Small intestine (tissue), 7 donors: Measurements from ENCODE around the gene PLCH2. TPM values are rescaled to one million over a fixed set of nuclear protein-coding genes. Genes with fewer than 3 reads are reported as not detected.
A peak's percentile ranks its signal among the peaks of the same experiment; 100 is the strongest.

ENCODE experiments used
- DNase-seq, 2 donors: peaks; one replicate each; pipeline versions ENCODE4 v3.0.0 to v3.0.0-alpha.2; 2013
- FAIRE-seq: peaks from 2 replicates; lab custom pipeline; 2012; peaks lifted over from hg19 to GRCh38; lab: Jason Lieb, UNC
- H3K27ac ChIP-seq, 3 donors: one replicate each; pipeline ENCODE4 v1.5.1; 2013; ENCODE audit warnings: low read length in 2 of 3, mild to moderate bottlenecking in 2 of 3, control low read depth in 1 of 3, inconsistent platforms in 1 of 3, low read depth in 1 of 3, moderate library complexity in 1 of 3
- H3K27me3 ChIP-seq, 3 donors: one replicate each; pipeline ENCODE4 v1.6.1; 2013; ENCODE audit warnings: low read length in 3 of 3, inconsistent platforms in 1 of 3; ENCODE audit not compliant: control insufficient read depth in 3 of 3, insufficient read depth in 3 of 3
- H3K36me3 ChIP-seq, 3 donors: one replicate each; pipeline ENCODE4 v1.6.1; 2013; ENCODE audit warnings: low read length in 3 of 3, inconsistent platforms in 1 of 3, low read depth in 1 of 3, mild to moderate bottlenecking in 1 of 3, moderate library complexity in 1 of 3; ENCODE audit not compliant: control insufficient read depth in 3 of 3, insufficient read depth in 2 of 3
- H3K4me1 ChIP-seq, 3 donors: one replicate each; pipeline ENCODE4 v1.6.1; 2013; ENCODE audit warnings: low read length in 2 of 3, inconsistent platforms in 1 of 3, low read depth in 1 of 3, mild to moderate bottlenecking in 1 of 3, moderate library complexity in 1 of 3; ENCODE audit not compliant: control insufficient read depth in 3 of 3, insufficient read depth in 2 of 3
- H3K4me3 ChIP-seq, 3 donors: one replicate each; pipeline ENCODE4 v1.5.1; 2013; ENCODE audit warnings: low read length in 3 of 3, control low read depth in 1 of 3, inconsistent platforms in 1 of 3, low read depth in 1 of 3, mild to moderate bottlenecking in 1 of 3, moderate library complexity in 1 of 3
- H3K9me3 ChIP-seq, 2 donors: one replicate each; pipeline ENCODE4 v1.6.1; 2013; ENCODE audit warnings: low read depth in 1 of 2, low read length in 1 of 2; ENCODE audit not compliant: control insufficient read depth in 2 of 2, insufficient read depth in 1 of 2
- WGBS, 3 donors: extraction: QIAGEN DNeasy Blood & Tissue Kit; methylation state at CpG; one replicate each; pipeline ENCODE4 v1.1.7; 2013; 5-methylcytosine and 5-hydroxymethylcytosine counted together
- polyA plus RNA-seq, 4 donors: library from polyadenylated mRNA; stranded (reverse) in 3 of 4; unstranded in 1 of 4; fragments of 200-250 nt in 3 of 4; fragments of 120-200 nt in 1 of 4; gene quantifications; one replicate each; pipeline versions ENCODE4 v1.2.1 to v1.2.3, GENCODE V29; 2013
- donor health status: healthy with polysubstance abuse.
- donor health status: control.
- donor health status: control.
- donor health status: Bipolar disorder and iron deficiency.
- donor health status: healthy.

The PLCH2 gene
- polyA plus RNA-seq, 4 donors, result 0.22 to 7.1 (median 1.1) TPM

DNA sequence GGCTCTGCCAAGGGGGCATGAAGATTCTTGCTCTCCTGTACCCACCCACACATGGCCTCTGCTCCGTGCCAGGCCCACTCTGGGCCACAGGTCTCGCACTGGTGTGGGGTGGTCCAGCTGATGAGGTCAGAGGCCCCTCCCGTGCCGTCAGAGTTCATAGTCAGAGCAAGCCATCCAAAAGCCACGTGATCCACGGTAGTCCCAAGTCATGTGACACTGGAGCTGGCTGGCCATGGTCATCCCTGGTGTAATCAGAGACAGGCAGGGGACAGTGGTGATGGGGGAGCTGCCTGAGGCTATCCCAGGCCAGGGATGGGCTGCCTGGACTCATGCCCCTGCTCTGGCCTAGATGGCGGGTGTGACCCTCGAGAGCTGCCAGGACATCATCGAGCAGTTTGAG lies 10.5 kb downstream of the PLCH2 start:
- FAIRE-seq, result no peak
- no peaks in the 10 kb centered on the region for H3K27me3 ChIP-seq
- H3K27ac ChIP-seq, result no peak overlapping the region
- peaks cover 0 to 21% (median 0%) of the 10 kb centered on the region in 3 donors for H3K4me1 ChIP-seq
- no peak overlapping the region for H3K4me3 ChIP-seq
- peaks cover 0 to 19% of the 10 kb centered on the region in 2 donors for H3K9me3 ChIP-seq
- H3K36me3 ChIP-seq, result peaks cover 0 to 9% (median 0%) of the 10 kb centered on the region in 3 donors
- 78 to 85% (median 80%) methylated on average over 9 of the region's 9 CpGs for WGBS, 3 donors
- no peak for DNase-seq

DNA sequence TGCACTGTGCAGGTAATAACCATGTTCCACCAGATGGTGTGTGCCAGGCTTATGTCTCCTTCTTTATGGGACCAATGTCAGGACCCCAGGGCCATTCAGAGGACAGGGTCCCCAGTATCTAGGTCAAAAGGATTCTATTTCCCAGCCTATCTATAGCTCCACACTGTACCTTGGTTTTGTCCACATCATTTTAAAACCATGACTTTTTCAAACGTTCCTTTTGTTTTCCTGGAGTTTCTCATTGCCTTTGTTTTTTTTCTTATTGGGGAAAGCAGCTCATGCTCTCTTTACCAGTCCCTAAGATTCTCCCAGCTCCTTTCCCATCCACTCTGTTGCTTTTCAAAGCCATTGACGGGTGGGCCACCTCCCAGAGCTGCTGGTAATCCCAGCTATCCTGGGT lies 12.6 kb downstream of the PLCH2 start:
- Histone ChIP-seq H3K9me3 (peaks cover 0 to 19% of the 10 kb centered on the region in 2 donors), H3K27me3 (no peaks in the 10 kb centered on the region), H3K4me3 (no peak overlapping the region), H3K4me1 (peaks cover 0 to 11% (median 0%) of the 10 kb centered on the region in 3 donors), H3K36me3 (peaks cover 0 to 13% (median 0%) of the 10 kb centered on the region in 3 donors), H3K27ac (no peak overlapping the region)
- DNase-seq, result no peak
- no peak for FAIRE-seq
- 83 to 93% (median 85%) methylated on average over 2 of the region's 2 CpGs for WGBS, 3 donors

DNA sequence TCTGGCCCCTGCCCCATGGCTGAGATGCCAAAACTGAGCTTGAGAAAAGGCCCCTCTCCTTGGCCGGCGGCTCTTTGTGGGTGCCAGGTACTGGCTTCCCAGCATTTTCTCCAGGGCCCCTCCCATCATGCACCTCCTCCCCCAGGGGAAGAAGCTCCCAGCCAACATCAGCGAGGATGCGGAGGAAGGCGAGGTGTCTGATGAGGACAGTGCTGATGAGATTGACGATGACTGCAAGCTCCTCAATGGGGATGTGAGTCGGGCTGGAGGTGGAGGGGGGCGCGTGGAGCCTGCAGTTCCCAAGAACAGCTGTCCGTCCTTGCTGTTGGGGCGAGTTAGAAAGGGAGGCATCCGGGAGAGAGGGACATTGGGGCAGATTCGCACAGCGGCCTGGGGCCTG lies 13.5 kb downstream of the PLCH2 start:
- FAIRE-seq (no peak), DNase-seq (no peak)
- 89 to 96% (median 93%) methylated on average over 14 of the region's 14 CpGs for whole genome bisulfite sequencing, 3 donors
- Histone ChIP-seq H3K4me1 (peaks cover 0 to 17% (median 0%) of the 10 kb centered on the region in 3 donors), H3K9me3 (peaks cover 0 to 19% of the 10 kb centered on the region in 2 donors), H3K27ac (no peak overlapping the region), H3K36me3 (peaks cover 0 to 13% (median 0%) of the 10 kb centered on the region in 3 donors), H3K4me3 (no peak overlapping the region), H3K27me3 (no peaks in the 10 kb centered on the region)

DNA sequence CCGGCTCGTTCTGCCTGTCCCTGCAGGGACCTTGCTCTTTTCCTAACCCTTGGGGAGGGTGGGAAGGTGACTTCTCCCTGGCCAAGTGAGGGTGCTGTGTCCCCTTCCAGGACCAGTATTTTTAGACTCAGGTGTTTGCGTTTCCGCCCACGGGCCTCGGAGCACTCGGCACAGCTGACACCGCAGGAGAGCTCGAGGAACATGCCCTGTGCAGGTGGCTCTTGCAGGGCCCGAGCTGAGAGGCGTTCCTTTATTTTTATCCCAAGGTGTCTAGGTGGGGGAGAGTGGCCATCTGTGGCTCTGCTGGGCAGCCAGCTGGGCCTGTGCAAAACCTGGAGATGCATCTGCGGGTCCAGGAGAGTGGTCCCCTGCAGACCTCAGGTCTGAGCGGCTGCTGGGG lies 16.0 kb downstream of the PLCH2 start:
- WGBS, 3 donors, result 45 to 65% (median 59%) methylated on average over 13 of the region's 13 CpGs
- Histone ChIP-seq H3K36me3 (peaks cover 0 to 10% (median 0%) of the 10 kb centered on the region in 3 donors), H3K9me3 (peaks cover 0 to 19% of the 10 kb centered on the region in 2 donors), H3K4me3 (no peak overlapping the region), H3K27me3 (no peaks in the 10 kb centered on the region), H3K27ac (no peak overlapping the region), H3K4me1 (peaks cover 0 to 9% (median 0%) of the 10 kb centered on the region in 3 donors)
- no peak for FAIRE-seq
- DNase-seq, result no peak

DNA sequence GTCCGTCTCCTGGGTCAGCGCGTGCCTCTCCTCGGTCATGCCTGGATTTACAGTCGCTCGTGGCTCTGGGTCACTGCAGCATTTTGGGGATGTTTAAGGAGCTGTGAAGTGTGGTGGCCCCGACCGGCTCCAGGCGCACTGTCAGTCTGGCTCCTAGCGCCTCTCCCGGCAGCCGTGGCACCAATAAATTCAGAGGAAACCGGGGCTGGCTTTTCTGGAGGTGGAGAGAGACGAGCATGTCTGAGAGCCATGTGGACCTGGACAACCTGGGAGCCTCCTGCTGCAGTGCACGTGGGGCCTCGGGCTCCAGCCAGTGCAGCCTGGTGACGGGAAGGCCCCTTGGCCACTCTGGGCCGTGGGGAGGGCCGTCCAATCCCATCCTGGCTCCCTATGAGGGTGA lies 17.1 kb downstream of the PLCH2 start:
- H3K36me3 ChIP-seq, result peaks cover 0 to 8% (median 0%) of the 10 kb centered on the region in 3 donors
- no peak overlapping the region for H3K4me3 ChIP-seq
- H3K27me3 ChIP-seq, result no peaks in the 10 kb centered on the region
- WGBS, 3 donors, result 57 to 61% (median 61%) methylated on average over 19 of the region's 19 CpGs
- peaks cover 0 to 12% of the 10 kb centered on the region in 2 donors for H3K9me3 ChIP-seq
- DNase-seq, result no peak
- H3K27ac ChIP-seq, result no peak overlapping the region
- FAIRE-seq, result no peak
- peaks cover 0 to 9% (median 0%) of the 10 kb centered on the region in 3 donors for H3K4me1 ChIP-seq

DNA sequence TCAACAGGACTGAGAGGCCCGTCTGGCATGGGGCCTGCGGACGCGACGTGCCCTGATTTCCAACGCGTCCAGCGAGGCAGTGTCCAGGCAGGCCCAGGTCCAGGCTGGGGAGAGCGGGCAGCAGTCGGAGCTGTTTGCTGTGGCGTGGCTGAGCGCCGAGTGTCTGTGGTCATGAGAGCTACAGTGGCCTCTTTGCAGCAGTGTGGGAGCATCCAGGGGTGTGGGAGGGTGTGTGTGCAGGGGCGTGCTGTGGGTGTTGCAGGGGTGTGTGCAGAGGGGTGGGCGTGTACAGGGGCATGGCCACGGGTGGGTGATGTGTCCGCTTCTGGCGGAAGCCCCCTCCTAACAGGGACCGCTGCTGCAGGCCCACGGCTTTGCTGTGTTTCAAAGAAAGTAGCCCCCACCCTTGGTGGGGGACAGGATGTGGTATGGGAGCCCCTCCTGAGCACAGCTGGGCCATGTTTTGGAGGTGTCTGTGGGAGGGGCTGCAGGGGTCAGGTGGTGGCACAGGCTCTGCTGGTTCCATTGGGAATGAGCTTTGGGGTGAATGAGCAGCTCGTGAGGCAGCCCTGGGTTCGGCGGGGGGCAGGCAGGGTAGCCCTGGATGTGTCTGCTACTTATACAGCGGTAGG lies 17.7 kb downstream of the PLCH2 start:
- H3K4me3 ChIP-seq, result no peak overlapping the region
- H3K4me1 ChIP-seq, result peaks cover 0 to 9% (median 0%) of the 10 kb centered on the region in 3 donors
- FAIRE-seq (no peak), DNase-seq (no peak)
- peaks cover 0 to 8% (median 0%) of the 10 kb centered on the region in 3 donors for H3K36me3 ChIP-seq
- no peak overlapping the region for H3K27ac ChIP-seq
- H3K9me3 ChIP-seq, result peaks cover 0 to 6% of the 10 kb centered on the region in 2 donors
- H3K27me3 ChIP-seq, result no peaks in the 10 kb centered on the region
- 50 to 59% (median 59%) methylated on average over 24 of the region's 24 CpGs for WGBS, 3 donors

DNA sequence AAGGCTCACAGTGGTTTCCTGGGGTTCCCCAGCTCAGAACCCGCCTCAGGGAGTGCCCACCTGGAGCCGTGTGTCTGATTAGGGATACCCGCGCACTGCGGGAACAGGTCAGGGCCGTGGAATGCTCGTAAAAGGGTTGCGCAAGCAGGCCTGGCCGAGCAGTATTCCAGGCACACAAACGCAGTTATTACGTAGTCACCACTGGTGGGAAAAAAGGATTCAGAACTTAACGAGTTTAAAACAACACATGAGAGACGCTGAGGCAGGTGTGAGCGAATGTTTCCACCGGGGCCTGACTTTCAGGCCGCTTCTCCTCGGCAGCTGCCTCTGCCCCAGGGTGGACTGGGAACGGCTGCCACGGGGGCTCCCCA lies 18.2 kb downstream of the PLCH2 start:
- Histone ChIP-seq H3K36me3 (peaks cover 0 to 4% (median 0%) of the 10 kb centered on the region in 3 donors), H3K27me3 (no peaks in the 10 kb centered on the region), H3K27ac (no peak overlapping the region), H3K4me3 (no peak overlapping the region), H3K4me1 (peaks cover 0 to 9% (median 0%) of the 10 kb centered on the region in 3 donors), H3K9me3 (peaks cover 0 to 1% of the 10 kb centered on the region in 2 donors)
- no peak for FAIRE-seq
- DNase-seq, result peak; percentile 21 to 69
- WGBS, 3 donors, result 22 to 56% (median 29%) methylated on average over 19 of the region's 19 CpGs

DNA sequence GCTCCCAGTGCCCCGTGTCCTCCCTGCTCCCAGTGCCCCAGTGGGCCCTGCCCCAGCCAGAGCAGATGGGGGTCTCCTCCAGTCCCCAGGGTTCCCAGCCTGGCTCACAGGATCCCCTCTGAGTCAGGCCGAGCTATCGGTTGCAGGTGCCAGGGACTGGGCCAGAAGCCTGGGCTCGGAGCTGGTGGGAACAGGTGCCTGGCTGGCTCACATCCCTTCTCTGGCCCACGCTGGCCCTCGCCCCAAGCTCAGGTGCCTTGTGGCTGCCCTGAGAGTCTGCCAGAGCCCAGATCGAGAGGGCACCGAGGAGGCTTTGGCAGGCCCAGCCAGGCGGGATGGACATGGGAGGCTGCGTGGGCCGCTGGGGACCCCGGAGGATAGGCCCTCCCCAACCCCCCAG lies 18.9 kb downstream of the PLCH2 start:
- Histone ChIP-seq H3K36me3 (peaks cover 0 to 3% (median 0%) of the 10 kb centered on the region in 3 donors), H3K4me3 (no peak overlapping the region), H3K27me3 (no peaks in the 10 kb centered on the region), H3K9me3 (no peaks in the 10 kb centered on the region), H3K27ac (no peak overlapping the region), H3K4me1 (peaks cover 0 to 9% (median 0%) of the 10 kb centered on the region in 3 donors)
- FAIRE-seq, result no peak
- no peak for DNase-seq
- 80 to 92% (median 89%) methylated on average over 12 of the region's 12 CpGs for WGBS, 3 donors
